ES-I3 (cell line): Measurements from ENCODE around the gene HELQ.
A peak's percentile ranks its signal among the peaks of the same experiment; 100 is the strongest.
"Not testable (repeated sequence)": the region's sequence is repeated elsewhere in the genome, so short reads cannot be mapped to it uniquely, and the experiment has no call there.

ENCODE experiments used
- H3K36me3 ChIP-seq: 2 replicates; pipeline ENCODE4 v1.6.1; 2013; ENCODE audit warnings: mild to moderate bottlenecking, low read length, control low read depth, moderate library complexity; ENCODE audit not compliant: insufficient read depth
- H3K4me1 ChIP-seq: 2 replicates; pipeline ENCODE4 v1.6.1; 2013; ENCODE audit warnings: mild to moderate bottlenecking, control low read depth, low read length; ENCODE audit not compliant: insufficient read depth
- H3K9ac ChIP-seq: 2 replicates; pipeline ENCODE4 v1.6.1; 2013; ENCODE audit warnings: low read depth, mild to moderate bottlenecking, low read length, moderate library complexity
- H3K9me3 ChIP-seq: 2 replicates; pipeline ENCODE4 v1.6.1; 2013; ENCODE audit warnings: mild to moderate bottlenecking, low read length, moderate library complexity; ENCODE audit not compliant: control insufficient read depth, insufficient read depth

Gene HELQ, protein sequence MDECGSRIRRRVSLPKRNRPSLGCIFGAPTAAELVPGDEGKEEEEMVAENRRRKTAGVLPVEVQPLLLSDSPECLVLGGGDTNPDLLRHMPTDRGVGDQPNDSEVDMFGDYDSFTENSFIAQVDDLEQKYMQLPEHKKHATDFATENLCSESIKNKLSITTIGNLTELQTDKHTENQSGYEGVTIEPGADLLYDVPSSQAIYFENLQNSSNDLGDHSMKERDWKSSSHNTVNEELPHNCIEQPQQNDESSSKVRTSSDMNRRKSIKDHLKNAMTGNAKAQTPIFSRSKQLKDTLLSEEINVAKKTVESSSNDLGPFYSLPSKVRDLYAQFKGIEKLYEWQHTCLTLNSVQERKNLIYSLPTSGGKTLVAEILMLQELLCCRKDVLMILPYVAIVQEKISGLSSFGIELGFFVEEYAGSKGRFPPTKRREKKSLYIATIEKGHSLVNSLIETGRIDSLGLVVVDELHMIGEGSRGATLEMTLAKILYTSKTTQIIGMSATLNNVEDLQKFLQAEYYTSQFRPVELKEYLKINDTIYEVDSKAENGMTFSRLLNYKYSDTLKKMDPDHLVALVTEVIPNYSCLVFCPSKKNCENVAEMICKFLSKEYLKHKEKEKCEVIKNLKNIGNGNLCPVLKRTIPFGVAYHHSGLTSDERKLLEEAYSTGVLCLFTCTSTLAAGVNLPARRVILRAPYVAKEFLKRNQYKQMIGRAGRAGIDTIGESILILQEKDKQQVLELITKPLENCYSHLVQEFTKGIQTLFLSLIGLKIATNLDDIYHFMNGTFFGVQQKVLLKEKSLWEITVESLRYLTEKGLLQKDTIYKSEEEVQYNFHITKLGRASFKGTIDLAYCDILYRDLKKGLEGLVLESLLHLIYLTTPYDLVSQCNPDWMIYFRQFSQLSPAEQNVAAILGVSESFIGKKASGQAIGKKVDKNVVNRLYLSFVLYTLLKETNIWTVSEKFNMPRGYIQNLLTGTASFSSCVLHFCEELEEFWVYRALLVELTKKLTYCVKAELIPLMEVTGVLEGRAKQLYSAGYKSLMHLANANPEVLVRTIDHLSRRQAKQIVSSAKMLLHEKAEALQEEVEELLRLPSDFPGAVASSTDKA

DNA sequence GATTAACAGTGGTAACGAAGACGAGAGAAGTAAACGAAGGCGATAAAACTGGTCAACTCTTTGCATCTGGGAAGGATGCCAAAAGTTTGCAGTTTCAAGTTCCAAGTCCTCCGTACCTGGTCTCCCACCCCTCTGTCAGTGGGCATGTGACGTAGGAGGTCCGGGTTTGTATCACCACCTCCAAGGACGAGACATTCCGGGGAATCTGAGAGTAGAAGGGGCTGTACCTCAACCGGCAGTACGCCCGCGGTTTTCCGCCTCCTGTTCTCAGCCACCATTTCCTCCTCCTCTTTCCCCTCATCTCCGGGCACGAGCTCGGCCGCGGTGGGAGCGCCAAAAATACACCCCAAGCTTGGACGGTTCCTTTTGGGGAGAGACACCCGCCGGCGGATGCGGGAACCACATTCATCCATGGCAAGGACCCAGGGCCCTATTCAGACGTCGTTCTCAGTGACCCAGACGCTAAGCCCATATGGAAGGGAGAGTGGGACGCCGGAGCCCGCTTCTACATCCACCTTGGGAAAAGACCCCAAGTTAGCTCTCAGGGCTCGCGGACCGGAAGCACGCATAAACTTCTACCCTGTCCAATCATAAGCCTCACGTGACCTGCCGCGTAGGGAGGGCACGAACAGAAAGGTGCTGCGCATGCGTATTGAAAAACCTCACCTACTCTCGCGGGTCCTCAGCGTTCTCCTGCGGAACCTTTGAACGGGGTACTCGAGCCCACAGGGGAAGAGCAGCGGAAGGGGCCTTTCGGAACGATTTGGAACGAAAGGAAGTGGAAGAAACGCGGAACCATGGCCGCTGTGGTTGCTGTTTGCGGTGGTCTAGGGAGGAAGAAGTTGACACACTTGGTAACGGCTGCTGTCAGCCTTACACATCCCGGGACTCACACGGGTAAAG is at the start of gene HELQ, which contains the start of gene MRPS18C:
Gene HELQ (minus strand): TSS at position 543 of the 903 bp plus-strand sequence. CDS start 130 bp downstream, at position 413.
Gene MRPS18C (plus strand): TSS at position 778 of the 903 bp plus-strand sequence. CDS start 20 bp downstream, at position 798.
- Histone ChIP-seq H3K9me3 (no peaks in the 10 kb centered on the region), H3K4me1 (no peaks in the 10 kb centered on the region), H3K36me3 (peaks cover 9% of the 10 kb centered on the region; the same call in 1 of the 2 replicates), H3K9ac (peak within 1 kb of the TSS; percentile 86)

DNA sequence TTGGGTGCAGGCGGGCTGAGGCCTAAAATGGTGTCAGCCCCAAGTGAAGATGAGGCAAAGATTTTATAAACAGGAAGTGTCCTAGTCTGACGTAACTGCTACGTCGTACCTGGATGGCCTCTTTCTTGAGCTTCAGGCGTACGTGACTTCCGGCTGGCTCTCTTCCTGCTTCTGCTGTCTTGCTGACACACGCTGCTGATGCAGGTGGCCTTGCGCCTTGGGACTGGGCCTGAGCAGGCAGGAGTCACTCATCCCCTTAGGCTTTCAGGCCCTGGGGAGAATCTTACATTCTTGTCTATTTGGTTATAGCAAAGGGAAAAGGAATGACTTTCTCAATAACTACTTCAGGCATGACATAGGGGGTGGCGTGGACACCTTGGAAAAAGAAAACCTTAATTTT is 49.4 kb upstream of the HELQ start:
- peaks cover 4% of the 10 kb centered on the region; the same call in 1 of the 2 replicates for H3K4me1 ChIP-seq
- H3K9ac ChIP-seq = no peak overlapping the region

DNA sequence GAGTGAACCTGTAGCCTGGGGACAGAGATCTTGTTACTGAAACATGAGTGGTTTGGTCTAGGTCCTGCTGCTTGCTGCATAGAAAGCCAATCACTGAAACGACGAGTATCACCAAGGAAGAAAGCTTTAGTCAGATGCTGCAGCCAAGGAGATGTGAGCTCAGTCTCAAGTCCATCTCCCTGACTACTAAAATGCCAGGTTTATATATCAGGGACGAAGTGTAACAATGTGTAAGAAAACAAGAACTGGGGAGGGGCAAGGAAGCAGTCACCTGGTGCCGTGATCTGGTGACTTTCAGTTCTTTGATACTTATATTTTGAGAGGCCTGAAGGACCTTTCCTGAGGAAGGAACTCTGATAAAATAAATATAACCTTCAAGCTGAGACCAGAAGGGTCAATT is 48.9 kb upstream of the HELQ start:
- Histone ChIP-seq H3K9ac (no peak overlapping the region), H3K36me3 (no peaks in the 10 kb centered on the region), H3K4me1 (peaks cover 4% of the 10 kb centered on the region; the same call in 1 of the 2 replicates), H3K9me3 (no peaks in the 10 kb centered on the region)

More for the DNA sequence above, 49.4 kb upstream of the HELQ start:
- no peaks in the 10 kb centered on the region for H3K9me3 ChIP-seq
- no peaks in the 10 kb centered on the region for H3K36me3 ChIP-seq

DNA sequence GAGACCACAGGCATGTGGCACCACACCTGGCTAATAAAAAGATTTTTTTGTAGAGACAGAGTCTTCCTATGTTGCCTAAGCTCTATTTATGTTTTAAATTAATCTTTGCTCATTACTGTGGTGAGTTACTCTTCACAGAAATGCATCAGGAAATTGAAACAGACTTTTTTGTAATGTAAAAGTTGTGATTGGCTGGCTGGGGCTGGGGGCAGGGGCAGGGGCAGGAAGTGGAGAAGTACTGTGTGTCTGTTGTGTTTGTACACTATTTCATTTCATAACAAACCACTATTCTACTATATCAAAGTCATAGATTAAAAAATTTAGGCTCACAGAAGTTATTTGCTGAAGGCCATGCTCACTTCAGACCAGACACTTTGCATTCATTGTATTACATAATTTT is 48.4 kb upstream of the HELQ start:
- Histone ChIP-seq H3K9me3 (no peaks in the 10 kb centered on the region), H3K9ac (no peak overlapping the region), H3K36me3 (no peaks in the 10 kb centered on the region), H3K4me1 (peaks cover 4% of the 10 kb centered on the region; the same call in 1 of the 2 replicates)

DNA sequence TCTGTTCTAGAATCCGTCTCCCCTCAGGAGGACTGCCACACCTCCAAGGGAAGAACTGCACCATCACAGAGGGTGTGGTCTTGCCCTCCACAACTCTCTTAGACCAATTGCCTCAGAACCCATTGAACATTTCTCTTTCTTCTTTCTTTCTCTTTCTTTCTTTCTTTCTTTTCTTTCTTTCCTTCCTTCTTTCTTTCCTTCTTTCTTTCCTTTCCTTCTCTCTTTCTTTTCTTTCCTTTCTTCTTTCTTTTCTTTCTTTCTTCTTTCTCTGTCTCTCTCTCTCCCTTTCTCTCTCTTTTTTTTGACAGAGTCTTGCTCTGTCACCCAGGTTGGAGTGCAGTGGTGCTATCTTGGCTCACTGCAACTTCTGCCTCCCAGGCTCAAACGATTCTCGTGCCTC is 46.0 kb upstream of the HELQ start:
- H3K36me3 ChIP-seq, H3K9ac ChIP-seq: not testable (repeated sequence)

DNA sequence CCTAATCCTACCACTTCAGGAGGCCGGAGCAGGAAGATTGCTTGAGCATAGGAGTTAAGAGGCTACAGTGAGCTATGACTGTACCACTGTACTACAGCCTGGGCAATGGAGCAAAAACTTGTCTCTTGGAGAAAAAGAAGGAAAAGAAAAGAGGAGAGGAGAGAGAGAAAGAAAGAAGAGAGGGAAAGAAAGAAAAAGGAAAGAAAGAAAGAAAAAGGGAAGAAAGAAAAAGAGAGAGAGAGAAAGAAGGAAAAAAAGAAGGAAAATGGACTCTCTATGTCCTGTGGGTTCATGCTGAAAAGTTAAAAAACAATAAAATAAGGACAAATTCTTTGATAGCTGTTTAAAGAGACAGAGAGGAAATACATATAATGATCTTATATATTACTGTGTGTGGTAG is 42.6 kb upstream of the HELQ start:
- Histone ChIP-seq H3K9me3 (no peaks in the 10 kb centered on the region), H3K36me3 (no peaks in the 10 kb centered on the region), H3K9ac (no peak overlapping the region), H3K4me1 (no peaks in the 10 kb centered on the region)

More for the DNA sequence above, 46.0 kb upstream of the HELQ start:
- H3K4me1 ChIP-seq, H3K9me3 ChIP-seq: not testable (repeated sequence)

DNA sequence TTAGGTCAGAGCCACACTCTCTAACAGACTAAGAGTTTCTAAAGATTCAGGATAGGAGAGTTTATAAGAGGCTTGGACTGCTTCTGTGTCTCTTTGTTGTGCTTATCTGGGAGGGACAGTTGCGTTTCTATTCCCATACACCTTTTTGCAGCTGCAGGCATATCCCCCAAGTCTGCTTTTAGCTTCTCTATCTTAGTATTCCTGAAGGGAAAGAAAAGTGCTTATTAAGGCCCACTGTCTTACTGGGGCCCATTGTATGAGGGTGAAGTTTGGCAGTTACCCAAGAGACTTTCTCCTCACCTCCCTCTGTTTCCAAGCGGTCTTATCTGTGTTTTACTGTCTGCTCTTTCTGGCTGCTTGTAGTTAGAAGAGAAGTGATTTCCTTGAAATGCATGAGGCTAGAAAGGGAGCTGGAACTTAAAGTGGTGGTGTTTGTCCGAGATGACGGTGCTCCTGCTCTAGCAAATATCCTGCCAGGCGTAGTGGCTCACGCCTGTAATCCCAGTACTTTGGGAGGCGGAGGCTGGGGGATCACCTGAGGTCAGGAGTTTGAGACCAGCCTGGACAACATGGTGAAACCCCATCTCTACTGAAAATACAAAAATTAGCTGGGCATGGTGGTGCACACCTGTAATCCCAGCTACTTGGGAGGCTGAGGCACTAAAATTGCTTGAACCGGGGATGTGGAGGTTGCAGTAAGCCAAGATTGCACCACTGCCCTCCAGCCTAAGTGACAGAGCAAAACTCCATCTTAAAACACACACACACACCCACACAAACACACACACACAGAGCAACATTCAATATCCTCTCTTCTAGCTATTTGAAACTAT is 40.7 kb upstream of the HELQ start:
- H3K9me3 ChIP-seq, H3K36me3 ChIP-seq, H3K4me1 ChIP-seq, H3K9ac ChIP-seq: not testable (repeated sequence)

DNA sequence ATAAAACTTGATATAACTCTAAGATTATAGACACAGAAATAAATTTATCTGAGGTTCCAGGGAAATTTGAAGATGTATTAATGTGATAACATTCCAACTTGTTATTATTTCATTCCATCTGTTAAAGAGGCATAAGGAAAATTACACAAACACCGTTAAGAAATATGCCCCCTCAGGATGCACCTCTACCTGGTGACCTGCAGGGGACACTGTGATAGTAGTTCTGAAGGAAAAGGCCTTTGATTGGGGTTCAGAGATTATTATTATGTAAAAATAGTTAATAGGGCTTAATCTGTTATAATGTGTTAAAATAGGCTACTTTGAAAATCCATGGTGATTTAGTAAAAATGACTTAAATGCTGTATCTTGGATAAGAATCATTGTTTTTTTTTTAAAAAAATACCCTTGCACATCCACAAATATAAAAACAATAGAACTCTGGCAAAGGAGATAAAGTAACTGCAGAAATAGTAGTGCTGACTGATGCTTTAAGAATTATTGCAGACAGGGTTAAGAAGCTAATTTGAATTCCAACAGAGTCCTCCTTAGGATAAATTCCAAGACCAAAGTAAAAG is 35.3 kb upstream of the HELQ start:
- Histone ChIP-seq H3K9ac (no peak overlapping the region), H3K36me3 (no peaks in the 10 kb centered on the region), H3K4me1 (no peaks in the 10 kb centered on the region; the same call in 1 of the 2 replicates)

DNA sequence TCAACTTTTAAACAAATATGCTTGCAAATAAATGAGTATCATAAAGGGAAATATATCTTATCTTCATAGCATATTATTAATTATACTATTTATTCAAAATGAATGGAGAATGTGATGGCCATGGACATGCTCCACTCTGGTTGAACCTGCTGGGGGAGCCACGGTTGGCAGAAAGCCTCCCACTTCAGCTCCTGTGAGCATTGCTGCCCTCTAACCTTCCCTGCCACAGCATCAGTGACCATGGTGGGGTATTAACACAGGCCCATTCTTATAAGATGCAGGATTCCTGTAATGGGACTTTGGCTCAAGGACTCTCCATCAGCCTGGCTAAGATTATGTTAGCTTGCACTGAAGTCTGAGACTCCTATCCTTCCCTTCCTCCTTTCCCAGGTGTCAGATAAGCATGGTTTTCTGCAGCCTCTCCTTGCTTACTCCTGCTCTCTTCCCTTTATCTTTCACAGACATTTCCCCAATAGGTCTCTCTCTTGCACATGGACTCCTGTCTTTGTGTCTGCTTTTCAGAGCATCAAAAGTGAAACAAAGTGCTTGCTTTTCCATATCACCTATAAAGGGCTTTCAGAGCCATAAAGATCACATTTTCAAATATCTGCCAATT is 34.2 kb upstream of the HELQ start:
- no peak overlapping the region for H3K9ac ChIP-seq
- H3K9me3 ChIP-seq = no peaks in the 10 kb centered on the region
- H3K36me3 ChIP-seq = no peaks in the 10 kb centered on the region
- H3K4me1 ChIP-seq = peaks cover 5% of the 10 kb centered on the region; the same call in 1 of the 2 replicates

More for the DNA sequence above, 35.3 kb upstream of the HELQ start:
- no peaks in the 10 kb centered on the region for H3K9me3 ChIP-seq

DNA sequence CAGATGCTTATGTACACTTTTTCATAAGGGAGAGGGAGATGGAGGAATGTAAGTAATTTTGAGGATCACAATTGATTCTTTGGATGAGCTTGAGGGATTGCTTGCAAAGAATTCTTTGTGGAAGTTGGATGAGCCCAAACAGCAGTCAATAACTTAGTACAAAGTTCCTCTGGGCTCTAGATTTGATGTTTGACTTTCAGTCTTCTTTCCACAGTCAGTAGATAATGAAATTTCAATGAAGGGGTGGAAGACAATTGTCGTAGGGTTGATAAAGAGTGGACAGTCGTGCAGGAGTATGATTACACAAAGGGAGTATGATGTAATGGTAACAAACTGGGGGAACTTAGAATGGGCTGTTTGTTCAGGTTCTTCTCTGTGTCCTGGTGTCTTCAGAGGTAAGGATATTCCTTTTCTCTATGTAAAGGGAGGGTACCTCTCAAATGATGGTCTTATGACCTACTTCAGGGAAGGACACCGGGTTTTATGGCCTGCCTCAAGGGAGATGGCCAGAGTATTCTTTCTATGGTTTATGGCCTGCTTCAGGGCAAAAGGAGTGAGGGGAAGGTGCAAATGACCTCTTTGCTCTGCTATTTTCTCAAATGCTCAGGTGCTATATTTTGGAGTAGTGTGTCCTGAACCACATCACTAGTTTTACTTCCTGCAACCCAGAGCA is 31.0 kb upstream of the HELQ start:
- peaks cover 5% of the 10 kb centered on the region; the same call in 1 of the 2 replicates for H3K4me1 ChIP-seq
- H3K9me3 ChIP-seq = no peaks in the 10 kb centered on the region
- no peak overlapping the region for H3K9ac ChIP-seq
- no peaks in the 10 kb centered on the region for H3K36me3 ChIP-seq

DNA sequence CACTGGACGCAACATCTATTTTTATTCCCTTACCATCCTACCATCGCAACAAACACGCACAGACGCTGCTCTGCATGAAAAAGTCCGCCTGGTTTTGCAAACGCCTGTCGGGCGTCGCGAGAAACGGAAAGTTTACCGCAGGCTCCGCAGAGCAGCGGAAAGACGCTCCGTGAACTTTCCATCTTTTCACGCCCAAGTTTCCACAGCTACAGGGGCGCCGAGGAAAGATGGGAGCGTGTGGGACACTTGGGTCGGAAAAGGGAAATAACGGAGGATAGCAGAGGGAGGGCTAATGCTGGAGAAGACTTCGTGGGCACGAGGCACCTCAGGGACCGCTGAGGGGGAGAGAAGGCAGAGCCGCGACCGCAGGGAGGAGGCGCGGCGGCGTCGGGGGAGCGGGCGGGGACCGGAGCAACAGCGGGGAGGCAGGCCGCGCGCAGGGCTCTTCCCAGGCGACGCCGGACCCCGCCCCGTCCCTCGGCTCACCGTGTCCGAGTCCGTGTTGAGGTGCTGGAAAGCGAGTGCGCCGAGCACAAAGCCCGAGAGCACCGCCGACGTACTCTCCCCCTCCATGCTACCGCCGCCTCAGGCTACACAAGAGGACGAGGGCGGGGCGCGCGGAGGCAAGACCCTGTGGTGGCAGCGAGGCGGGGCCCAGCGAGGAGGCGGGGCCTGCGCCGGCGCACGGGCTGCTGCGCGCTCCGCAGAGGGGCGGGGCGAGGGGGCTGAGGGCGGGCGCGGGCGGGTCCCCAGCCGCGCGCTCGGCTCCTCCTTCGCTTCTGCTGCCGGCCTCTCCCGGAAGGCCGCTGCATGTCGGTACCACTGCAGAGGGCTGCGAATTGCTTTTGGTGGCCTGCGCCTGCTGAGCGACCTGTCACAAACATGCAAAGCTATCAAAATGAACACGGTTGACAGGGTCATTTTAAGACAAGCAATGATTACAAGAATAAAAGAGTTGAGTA is 29.2 kb upstream of the HELQ start, which contains the start of gene ABRAXAS1:
Gene ABRAXAS1 (minus strand): TSS at position 601 of the 962 bp plus-strand sequence. CDS start 28 bp downstream, at position 573.
- Histone ChIP-seq H3K9ac (peak within 1 kb of the TSS; percentile 53), H3K4me1 (peaks cover 5% of the 10 kb centered on the region; the same call in 1 of the 2 replicates), H3K36me3 (no peaks in the 10 kb centered on the region), H3K9me3 (no peaks in the 10 kb centered on the region)
